Measurements from ENCODE around the gene CCDC186.

CCDC186 gene

DNA sequence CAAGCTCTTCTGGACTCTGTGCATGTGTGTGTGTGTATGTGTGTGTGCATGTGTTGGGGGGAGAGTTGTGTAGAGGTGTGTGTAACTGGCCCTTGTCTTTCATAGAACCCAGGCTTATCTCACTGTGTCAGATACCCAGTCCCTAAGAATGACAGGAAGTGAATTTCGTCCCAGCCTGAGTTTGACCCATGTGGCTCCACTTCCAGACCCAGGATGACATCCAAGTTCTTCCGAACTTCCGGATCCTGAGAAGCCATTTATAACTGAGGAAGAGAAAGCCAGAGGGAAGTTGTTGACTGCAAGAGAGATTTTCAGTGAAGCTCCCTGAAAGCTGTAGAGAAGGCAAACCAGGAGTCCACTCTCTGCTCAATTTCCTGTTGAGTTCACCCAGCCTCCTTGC lies 77.1 kb downstream of the CCDC186 start:
- no peak overlapping the region for H3K27ac ChIP-seq
- TF ChIP-seq, protein P1, sequence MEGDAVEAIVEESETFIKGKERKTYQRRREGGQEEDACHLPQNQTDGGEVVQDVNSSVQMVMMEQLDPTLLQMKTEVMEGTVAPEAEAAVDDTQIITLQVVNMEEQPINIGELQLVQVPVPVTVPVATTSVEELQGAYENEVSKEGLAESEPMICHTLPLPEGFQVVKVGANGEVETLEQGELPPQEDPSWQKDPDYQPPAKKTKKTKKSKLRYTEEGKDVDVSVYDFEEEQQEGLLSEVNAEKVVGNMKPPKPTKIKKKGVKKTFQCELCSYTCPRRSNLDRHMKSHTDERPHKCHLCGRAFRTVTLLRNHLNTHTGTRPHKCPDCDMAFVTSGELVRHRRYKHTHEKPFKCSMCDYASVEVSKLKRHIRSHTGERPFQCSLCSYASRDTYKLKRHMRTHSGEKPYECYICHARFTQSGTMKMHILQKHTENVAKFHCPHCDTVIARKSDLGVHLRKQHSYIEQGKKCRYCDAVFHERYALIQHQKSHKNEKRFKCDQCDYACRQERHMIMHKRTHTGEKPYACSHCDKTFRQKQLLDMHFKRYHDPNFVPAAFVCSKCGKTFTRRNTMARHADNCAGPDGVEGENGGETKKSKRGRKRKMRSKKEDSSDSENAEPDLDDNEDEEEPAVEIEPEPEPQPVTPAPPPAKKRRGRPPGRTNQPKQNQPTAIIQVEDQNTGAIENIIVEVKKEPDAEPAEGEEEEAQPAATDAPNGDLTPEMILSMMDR (conservative IDR thresholded peaks at IDR 0.05): no peak

GRCh38 chr10:114095559-114096337 lies 78.3 kb downstream of the CCDC186 start:
- TF ChIP-seq, protein P1 (conservative IDR thresholded peaks at IDR 0.05): no peak
- no peak overlapping the region for H3K27ac ChIP-seq

DNA sequence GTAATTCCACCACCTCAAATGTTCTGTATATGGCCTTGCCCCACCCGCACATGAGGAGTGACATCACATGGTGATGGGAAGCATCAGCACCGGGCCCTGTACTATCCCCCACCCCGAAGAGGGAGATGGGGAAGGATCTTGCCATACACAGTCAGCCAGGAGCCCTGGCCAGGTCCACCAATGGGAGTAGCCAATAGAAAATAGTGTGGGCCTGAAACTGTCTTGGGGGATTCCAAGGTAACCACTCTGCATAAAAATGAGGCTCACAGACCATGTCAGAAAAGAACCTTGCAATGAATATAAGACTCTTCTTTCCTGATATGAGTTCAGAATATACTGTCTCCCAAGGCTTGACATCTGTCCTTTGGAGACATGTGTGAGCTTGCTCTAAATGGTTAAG lies 79.2 kb downstream of the CCDC186 start:
- TF ChIP-seq, protein P1 (conservative IDR thresholded peaks at IDR 0.05): no peak
- no peak overlapping the region for H3K27ac ChIP-seq

DNA sequence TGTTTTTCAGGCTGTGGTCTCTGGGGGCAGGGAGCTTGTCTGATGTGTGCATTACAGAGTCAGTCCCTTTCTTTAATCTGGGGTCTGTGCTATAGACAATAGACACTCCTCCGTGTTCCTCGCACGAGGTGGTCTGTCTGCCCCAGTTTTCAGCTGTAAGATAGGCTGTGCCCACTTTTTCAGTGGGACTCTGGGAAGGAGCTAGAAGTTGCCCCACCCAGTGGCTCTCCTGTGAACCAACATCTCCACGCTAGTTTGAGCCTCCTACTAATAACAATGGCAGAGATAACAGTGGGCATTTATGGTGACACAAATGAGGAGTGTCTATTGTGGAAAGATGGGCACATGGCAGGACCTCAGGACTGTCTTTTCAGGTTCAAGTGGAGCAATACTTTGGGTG lies 86.3 kb downstream of the CCDC186 start:
- no peak overlapping the region for H3K27ac ChIP-seq
- TF ChIP-seq, protein P1 (conservative IDR thresholded peaks at IDR 0.05): no peak

DNA sequence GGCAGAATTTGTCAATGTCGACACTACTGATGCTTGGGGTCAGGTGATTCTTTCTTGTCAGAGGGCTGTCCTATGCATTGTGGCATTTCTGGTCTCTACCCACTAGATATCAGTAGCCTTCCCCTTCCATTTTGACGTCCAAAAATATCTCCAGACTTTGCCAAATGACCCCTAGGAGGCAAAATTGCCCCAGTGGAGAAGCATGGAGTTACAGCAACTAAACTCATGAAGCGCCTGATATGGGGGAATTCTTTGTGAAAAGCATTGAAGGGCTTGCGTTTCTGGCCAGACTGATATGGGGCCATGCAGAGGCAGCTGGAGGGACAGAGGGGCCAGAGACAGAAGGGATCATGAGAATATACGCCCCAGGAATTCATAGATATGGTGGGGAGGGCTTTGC lies 86.7 kb downstream of the CCDC186 start:
- no peak overlapping the region for H3K27ac ChIP-seq

GRCh38 chr10:114084215-114084614 lies 89.8 kb downstream of the CCDC186 start:
- H3K27ac ChIP-seq: peak overlapping the region; percentile 52

More for the DNA sequence above, 86.7 kb downstream of the CCDC186 start:
- TF ChIP-seq, protein P1 (conservative IDR thresholded peaks at IDR 0.05): no peak

DNA sequence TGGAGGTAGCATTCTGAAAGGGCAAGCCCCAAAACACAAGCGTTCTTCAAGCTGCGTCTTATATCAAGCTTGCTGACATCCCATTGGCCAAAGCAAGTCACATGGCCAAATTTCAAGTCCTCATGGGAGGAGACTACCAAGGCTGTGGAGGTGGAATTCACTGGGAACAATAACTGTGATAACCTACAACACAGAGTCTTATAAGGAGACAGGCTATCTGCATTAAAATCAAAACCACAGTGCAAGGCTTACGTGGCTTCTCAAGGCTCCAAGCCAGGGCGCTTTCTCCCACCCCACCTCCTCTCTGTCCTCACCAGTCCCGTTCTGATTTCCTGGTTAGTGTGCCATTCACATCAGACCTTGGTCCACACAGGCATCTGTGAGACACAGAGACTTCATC lies 91.0 kb downstream of the CCDC186 start:
- TF ChIP-seq, protein P1 (conservative IDR thresholded peaks at IDR 0.05): no peak
- peak overlapping the region; percentile 92 for H3K27ac ChIP-seq

More at GRCh38 chr10:114084215-114084614, 89.8 kb downstream of the CCDC186 start:
- TF ChIP-seq, protein P1 (conservative IDR thresholded peaks at IDR 0.05): no peak
